HG03139 (cell line): Measurements from ENCODE around the gene DEPP1.

Experiments
- ATAC-seq: cut with Tn5 transposase; IDR thresholded peaks from one replicate; pipeline ENCODE4 v1.9.1; 2021; ENCODE audit not compliant: unreplicated experiment

Gene DEPP1

GRCh38 chr10:44980309-44981171 is 1.9 kb upstream of the DEPP1 start:
- ATAC-seq, result no peak

- no peak for ATAC-seq
Observed at GRCh38 chr10:44979281-44980191, 927 bp upstream of the DEPP1 start.

- no peak for ATAC-seq
Observed at GRCh38 chr10:44978213-44978569, 418 bp downstream of the DEPP1 start.

- no peak for ATAC-seq
Observed at GRCh38 chr10:44977287-44978212, 1.1 kb downstream of the DEPP1 start.

GRCh38 chr10:44976352-44977198 is 2.0 kb downstream of the DEPP1 start:
- ATAC-seq, result no peak

GRCh38 chr10:44975431-44976331 is 2.9 kb downstream of the DEPP1 start:
- ATAC-seq, result no peak

- ATAC-seq, result peak; percentile 79
Observed at GRCh38 chr10:44974628-44975430, 3.8 kb downstream of the DEPP1 start.

- no peak for ATAC-seq
Observed at GRCh38 chr10:44974082-44974627, 4.5 kb downstream of the DEPP1 start.

- no peak for ATAC-seq
Observed at GRCh38 chr10:44973323-44974081, 5.1 kb downstream of the DEPP1 start.

- no peak for ATAC-seq
Observed at GRCh38 chr10:44972874-44973306, 5.7 kb downstream of the DEPP1 start.

- no peak for ATAC-seq
Observed at GRCh38 chr10:44971935-44972757, 6.5 kb downstream of the DEPP1 start.

- ATAC-seq, result no peak
Observed at GRCh38 chr10:44971434-44971833, 7.2 kb downstream of the DEPP1 start.

GRCh38 chr10:44970812-44971395 is 7.7 kb downstream of the DEPP1 start:
- ATAC-seq, result no peak

- no peak for ATAC-seq
Observed at GRCh38 chr10:44969854-44970253, 8.8 kb downstream of the DEPP1 start.

GRCh38 chr10:44968500-44969400 is 9.9 kb downstream of the DEPP1 start:
- no peak for ATAC-seq
